Cerebellar nuclear complex (tissue), 1 donor: Measurements from ENCODE around the gene IL32.
A peak's percentile ranks its signal among the peaks of the same experiment; 100 is the strongest.

Experiments used
- DNase-seq, 2 experiments: peaks; one replicate each; lab custom pipeline; 2025; lab: John Stamatoyannopoulos, UW

The IL32 gene

GRCh38 chr16:3065069-3065741 lies at the start of gene IL32:
IL32 (plus strand) TSS chr16:3065640; CDS start chr16:3065812, 172 bp downstream.
- DNase-seq = no peak

- no peak for DNase-seq
Measured at GRCh38 chr16:3015865-3016521, 49.4 kb upstream of the IL32 start.

- no peak for DNase-seq
Measured at GRCh38 chr16:3017344-3017743, 48.1 kb upstream of the IL32 start.

GRCh38 chr16:3017794-3018506 lies 47.5 kb upstream of the IL32 start, which contains the start of gene CLDN6:
CLDN6 (minus strand) TSS chr16:3018183; CDS start chr16:3016021, 2,162 bp downstream.
- DNase-seq = no peak

- DNase-seq = no peak
Measured at GRCh38 chr16:3019594-3020246, 45.7 kb upstream of the IL32 start.

GRCh38 chr16:3020247-3020603 lies 45.2 kb upstream of the IL32 start, which contains the start of gene TNFRSF12A:
TNFRSF12A (plus strand) TSS chr16:3020368; CDS start chr16:3020398, 30 bp downstream.
- DNase-seq = no peak

- no peak for DNase-seq
Measured at GRCh38 chr16:3020604-3021448, 44.6 kb upstream of the IL32 start.

- DNase-seq = no peak
Measured at GRCh38 chr16:3021449-3022207, 43.8 kb upstream of the IL32 start.

- no peak for DNase-seq
Measured at GRCh38 chr16:3022208-3022683, 43.2 kb upstream of the IL32 start.

- DNase-seq = no peak
Measured at GRCh38 chr16:3022684-3023414, 42.6 kb upstream of the IL32 start.

GRCh38 chr16:3023415-3023668 lies 42.1 kb upstream of the IL32 start:
- no peak for DNase-seq

GRCh38 chr16:3023669-3024478 lies 41.6 kb upstream of the IL32 start, which contains the start of the genes HCFC1R1 and THOC6:
HCFC1R1 (minus strand) TSS chr16:3023942; CDS start chr16:3023941, 1 bp downstream.
THOC6 (plus strand) TSS chr16:3024035; CDS start chr16:3024327, 292 bp downstream.
- DNase-seq = peak; percentile 80 to 85

- no peak for DNase-seq
Measured at GRCh38 chr16:3025032-3026002, 40.1 kb upstream of the IL32 start.

GRCh38 chr16:3026003-3026378 lies 39.4 kb upstream of the IL32 start:
- DNase-seq = no peak

GRCh38 chr16:3026609-3027488 lies 38.6 kb upstream of the IL32 start:
- DNase-seq = no peak

- no peak for DNase-seq
Measured at GRCh38 chr16:3027489-3027795, 38.0 kb upstream of the IL32 start.
